Measurements from ENCODE around the gene ATG3.
"Not testable (repeated sequence)": the region's sequence is repeated elsewhere in the genome, so short reads cannot be mapped to it uniquely, and the experiment has no call there.

DNA sequence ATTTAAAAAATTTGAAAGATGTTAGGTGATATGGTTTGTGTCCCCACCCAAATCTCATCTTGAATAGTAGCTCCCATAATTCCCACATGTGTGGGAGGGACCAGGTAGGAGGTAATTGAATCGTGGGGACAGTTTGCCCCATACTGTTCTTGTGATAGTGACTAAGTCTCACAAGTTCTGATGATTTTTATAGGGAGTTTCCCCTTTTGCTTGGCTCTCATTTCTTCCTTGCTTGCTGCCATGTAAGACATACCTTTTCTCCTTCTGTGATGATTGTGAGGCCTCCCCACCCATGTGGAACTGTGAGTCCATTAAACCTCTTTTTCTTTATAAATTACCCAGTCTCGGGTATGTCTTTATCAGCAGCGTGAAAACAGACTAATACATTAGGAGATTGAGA lies 42.8 kb downstream of the ATG3 start:
- not testable (repeated sequence) for TF ChIP-seq CTCF, POLR2A (IDR thresholded peaks at IDR 0.05)
